HG02798 (cell line): ENCODE measurements around the gene CXCR6.

Experiments
- ATAC-seq: cut with Tn5 transposase; IDR thresholded peaks from one replicate; pipeline ENCODE4 v1.9.1; 2021; ENCODE audit warnings: mild to moderate bottlenecking; ENCODE audit not compliant: unreplicated experiment, poor library complexity

CXCR6 gene

DNA sequence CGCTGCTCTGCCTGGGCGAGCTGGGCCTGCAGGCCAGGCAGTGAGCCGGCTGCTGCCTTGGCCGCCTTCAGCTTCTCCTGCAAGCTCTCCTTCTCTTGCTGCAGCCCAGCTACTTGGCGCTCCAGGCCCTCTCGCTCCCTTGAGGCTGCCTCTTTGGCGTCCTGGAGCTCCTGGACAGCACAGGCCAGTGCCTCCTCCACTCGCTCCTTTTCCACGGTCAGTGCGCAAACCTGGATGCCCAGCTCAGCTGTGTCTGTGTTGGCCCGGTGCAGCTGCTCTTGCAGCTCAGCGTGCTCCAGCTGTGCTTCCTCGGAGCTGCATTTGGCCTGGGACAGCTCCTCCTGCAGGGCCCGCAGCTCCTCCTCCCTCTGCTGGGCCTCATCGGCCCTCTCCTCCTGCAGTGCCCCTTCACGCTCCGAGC lies 23.1 kb downstream of the CXCR6 start:
- no peak for ATAC-seq

DNA sequence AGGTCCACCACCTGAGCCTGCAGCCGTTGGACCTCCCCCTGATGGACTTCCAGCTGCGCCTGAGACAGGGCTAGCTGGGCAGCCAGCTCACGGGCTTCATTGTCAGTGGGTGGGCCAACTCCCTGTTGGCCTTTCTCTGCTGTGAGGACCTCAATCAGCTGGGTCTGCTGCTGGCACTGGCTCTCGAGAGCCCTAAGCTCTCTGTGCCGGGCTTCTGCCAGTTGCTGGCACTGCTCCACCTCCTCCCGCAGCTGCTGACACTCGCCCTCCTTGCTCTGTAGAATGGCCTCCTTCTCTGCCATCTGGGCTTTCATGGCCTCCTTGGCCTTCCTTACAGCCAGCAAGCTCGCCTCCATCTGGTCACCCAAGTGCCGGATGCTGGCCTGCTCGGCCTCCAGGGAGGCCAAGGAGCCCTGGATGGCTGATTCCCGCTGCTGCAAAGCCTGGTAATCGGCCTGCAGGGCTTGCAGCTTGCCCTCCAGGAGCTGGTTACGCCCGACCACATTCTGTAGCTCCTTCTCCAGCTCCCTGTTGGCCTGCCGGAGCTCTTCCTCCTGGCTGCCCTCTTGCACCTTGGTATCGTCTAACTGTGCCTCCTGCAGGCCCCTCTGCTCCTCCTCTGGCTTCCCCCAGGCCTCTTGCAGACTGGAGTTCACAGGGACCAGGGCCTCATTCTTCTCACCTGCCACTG lies 23.8 kb downstream of the CXCR6 start:
- ATAC-seq: no peak

DNA sequence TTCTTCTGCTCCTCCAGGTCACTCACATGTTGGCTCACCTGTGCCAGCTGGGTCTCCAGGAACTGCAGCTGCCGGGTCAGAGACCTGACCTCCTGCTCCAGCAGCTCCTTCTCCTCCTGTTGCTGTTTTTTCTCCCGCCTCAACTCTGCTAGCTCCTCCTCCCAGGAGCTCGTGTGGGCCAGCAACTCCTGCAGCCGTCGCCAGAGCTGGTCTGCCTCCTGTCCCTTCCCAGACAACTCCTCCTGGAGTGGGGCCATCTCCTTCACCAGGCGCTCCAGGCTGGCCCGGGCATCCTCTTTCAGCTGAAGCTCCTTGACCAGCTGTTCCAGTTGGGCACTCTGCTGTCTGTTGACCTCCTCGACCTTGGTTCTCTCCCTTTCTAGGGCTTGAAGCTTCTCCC lies 24.5 kb downstream of the CXCR6 start:
- no peak for ATAC-seq

DNA sequence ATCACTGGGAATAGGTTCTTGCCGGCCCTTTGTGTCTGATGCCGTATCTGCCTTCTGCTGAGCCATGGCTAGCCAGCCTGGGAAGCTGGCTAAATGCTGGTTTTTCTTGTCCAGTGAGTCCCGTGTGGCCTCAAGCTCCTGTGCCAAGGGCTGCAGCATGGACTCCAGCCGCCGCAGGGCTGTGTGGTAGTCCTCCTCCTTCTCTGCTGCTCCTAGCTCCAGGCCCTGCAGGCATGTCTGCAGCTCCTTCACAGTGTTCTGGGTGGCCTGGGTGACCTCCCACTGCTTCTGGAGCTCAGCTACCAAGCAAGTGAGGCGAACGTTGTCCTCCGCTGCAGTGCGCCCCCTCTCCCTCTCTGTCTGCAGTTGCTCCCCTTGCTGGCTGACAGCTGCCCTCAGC lies 24.9 kb downstream of the CXCR6 start:
- no peak for ATAC-seq

DNA sequence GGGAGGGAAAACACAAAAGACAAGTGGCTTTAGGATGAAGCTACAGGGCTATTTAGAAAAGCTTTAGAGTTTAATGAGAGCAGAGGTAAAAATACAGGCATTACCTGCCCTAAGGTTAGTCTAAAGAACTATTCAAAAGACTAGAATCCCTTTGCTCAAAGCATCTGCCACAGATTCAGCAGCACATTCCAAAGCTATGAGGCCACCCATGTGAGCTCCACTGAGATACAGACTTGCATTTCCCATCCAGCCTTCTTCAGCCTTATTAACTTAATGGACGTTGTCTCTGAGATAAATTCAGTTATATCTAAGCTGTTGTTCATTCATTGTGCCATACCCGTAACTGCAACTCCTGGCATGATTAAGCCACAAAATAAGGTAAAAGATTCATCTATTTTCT lies 25.4 kb downstream of the CXCR6 start:
- ATAC-seq: no peak

DNA sequence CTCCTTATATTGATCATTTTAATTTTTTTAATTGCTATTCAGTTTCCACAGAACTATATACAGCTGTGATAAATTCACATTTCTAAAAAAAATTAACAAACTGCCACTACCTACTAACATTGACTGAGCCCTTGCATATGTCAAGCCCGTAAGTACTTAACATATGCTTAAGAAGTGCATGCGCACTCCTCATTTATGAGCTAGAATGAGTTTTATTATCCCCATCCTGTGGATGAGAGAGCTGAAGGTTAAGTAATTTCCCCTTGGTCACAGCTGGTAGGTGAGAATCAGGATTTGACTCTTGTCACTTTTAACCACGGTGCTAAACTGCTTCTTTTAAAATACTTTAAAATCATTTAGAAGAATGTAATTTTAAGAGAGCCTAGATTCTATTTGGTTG lies 25.9 kb downstream of the CXCR6 start:
- no peak for ATAC-seq

DNA sequence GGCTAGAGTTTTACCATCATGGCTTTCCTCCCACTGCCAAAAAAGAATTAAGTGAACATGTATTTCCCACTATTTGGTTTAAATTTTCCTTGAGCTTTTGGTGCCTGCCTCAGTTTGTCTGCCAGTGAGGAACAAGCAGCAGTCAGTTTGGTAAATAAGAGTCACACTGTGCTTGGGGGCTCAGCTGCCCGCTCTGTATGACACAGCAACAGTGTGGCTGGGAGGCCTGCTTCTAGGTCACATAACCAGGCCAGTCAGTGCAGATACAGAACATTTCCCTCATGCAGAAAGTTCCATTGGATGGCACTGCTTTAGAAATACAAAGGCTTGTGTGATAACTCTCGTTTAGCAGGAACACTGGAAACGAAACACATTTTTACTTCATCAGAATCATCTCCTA lies 26.7 kb downstream of the CXCR6 start:
- no peak for ATAC-seq

DNA sequence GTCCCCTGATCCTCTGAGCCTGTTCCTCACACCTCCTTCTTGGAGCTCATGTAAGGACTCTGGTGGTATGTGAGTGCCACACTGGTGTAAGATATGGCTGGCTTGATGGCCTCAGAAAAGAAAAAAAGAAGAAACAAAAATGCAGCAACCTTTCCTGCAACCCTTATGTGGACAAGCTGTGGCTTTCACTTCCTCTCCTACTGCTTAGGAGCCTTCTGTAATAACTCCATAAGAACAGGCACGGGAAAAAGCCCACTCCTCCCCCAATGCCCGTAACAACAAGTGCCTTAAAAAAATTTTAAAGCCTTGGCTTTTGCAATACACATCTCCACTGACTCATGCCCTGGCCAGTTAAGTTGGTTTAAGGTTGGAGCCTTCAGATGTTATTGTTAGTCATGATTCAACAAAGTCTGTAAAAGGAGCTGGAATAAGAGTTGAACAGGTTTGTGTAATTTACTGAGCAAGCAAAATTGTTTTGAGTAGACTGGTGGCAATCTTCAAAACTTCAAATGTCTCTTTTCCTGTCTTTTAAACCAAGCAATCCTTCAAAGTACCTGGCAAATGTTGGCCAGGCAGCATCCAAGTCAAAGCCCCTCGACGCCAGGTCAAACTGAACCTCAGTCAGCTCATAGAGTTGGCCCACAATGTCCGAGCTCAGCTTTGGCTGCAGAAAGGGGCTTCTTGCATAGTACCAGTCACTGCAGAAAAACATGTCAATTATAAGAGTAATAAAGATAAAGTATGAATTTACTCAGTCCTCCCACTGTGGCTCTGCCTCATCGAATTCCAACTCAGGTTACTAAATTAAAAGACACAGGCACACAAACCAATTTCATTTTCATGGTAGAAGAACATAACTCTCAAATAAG lies 29.5 kb downstream of the CXCR6 start:
- no peak for ATAC-seq

DNA sequence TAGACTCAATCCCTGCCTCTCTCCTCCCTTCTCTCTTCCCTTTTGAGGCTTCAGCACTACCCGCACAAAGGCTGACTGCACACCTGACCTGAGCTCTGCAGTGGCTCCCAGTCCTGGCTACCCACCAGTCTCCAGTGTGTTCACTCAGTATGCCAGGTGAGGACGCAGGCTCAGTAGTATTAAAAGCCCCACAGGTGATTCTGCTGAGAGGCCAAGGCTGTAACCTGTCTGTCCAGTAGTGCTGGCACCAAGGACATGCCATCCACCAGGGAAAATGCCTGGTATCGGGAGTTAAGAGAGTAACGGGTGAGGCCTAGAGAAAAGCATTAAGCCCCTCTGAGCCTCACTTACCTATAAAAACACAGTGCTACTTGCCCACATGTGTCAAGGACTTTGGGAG lies 31.4 kb downstream of the CXCR6 start:
- ATAC-seq: no peak

DNA sequence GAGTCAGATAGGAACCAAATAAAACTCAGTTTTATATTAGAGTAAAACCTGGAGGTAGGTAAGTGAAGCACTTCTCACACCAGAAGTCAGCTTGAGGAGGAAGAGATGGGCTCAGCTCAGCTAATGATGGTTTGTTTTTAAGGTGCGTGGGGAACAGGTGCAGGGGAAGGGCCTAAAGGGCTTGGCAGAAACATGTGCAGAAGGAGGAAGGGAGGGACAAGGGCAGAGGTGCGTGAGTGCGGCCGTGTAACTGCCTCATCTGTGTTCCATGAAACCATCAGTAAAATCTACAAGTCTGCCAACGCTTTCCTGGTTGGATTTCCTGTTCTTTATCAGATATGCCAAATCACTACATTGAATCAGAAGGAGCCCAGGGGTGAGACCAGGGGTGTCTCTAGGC lies 32.4 kb downstream of the CXCR6 start:
- no peak for ATAC-seq

DNA sequence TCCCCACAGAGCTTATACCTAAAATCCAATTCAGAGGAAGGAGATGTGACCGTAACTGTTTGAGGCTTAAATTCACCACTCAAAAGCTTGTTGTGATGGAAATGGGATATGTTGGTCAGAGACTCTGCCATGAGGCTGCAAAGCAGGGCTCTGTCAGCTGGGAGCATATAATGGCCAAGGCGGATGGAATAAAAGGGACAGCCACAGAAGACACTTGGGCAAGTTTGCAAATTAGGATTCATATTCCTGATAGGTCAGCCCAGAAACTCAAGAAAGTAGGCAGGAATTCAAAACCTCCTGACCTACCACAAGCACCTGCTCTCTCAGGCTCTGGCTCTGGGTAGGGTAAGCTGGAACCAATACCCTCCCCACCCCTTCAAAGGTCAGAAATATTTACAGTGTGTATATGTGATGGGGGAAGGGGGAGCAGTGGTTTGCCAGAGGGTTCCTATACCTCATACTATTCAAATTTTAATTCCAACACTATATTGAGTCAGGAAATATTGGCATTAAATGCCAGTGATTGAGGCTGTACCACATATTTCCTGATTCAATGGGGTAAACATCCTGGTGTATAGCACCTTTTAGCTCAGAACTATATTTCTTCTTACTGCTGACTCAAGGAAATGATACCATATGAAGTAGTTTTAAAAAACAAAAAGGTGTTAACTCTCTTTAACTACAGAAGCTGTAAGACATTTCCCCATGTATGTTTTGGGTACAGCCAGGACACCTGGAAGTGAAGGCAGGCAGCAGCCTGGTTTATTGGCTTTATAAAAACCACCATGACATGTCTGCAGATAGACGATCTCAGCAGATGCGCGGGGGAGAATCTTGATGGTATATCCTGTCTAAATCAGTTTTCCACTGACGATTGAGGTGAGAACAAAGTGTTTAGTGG lies 33.2 kb downstream of the CXCR6 start:
- ATAC-seq: no peak

DNA sequence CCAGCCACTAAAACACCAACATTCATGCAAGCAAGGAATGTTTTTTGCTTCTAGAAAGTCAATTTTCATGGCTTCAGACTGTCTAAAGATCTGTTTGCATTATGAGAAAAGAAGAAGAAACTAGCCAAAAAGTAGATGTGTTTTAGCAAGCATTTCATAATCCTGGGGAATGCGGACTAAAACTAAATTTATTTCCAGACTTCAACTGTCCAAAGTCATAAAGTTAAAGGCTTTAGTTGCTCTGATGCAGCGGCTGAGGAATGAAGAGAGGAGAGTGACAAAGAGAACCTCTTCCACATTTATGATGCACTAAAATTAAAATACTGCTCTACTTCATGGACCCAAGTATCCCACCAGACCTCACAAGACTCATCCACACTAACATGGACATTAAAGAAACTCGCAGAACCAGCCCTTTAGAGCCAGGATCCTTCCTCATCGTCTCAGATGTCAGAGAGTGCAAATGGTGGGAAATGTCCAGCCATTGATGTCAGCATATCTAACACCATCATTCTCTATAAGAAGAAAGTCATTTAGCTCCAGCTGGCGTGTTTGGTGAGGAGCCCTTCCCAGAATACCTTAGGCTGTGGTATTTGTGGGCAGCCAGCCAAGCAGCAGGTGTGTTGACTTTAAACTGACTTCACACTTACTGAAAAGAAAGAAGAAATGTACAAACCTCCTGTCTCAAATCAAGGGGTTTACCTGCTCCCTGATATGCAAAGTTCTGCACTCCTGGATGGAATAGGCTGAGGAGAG lies 34.9 kb downstream of the CXCR6 start:
- no peak for ATAC-seq

DNA sequence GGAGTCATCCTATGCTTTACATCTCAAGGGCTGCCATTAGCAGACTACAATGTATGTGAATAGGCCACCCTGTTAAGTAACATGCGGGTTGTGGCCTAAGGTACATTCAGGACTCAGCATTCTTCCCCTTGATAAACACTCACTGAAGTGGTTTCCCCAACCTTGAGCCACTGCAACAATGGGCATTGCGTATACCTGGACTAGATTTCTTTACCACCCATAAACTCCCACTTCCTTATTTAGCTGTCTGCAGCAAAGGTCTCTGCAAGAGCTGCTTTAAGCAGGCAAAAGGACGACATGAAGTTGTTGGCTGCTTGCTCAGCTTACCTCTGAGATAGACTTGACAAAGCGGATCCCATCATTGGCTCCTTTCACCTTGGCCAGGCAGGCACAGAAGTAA lies 36.1 kb downstream of the CXCR6 start:
- no peak for ATAC-seq

DNA sequence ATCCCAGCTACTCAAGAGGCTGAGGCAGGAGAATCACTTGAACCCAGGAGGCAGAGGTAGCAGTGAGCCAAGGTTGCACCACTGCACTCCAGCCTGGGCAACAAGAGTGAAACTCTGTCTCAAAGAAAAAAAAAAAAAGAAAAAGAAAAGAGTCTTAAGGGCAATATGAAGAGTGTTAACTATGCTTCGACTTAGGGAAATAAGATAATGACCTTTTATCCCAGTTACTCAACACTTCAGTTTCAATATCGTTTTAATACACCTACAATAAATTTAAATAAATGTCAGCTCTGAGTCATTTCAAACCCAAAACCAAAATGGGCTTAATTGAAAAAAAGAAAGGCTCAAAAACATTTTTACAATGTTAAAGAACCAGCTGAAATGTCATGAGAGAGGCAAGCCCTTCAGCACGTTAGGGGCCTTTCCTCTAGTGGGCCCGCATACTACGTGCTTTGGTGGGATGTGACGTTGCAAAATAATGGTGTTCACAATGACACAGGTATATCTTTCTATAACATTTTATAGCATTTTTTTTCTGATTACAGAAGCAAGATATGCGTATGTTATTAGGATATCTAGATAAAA lies 37.1 kb downstream of the CXCR6 start:
- no peak for ATAC-seq

DNA sequence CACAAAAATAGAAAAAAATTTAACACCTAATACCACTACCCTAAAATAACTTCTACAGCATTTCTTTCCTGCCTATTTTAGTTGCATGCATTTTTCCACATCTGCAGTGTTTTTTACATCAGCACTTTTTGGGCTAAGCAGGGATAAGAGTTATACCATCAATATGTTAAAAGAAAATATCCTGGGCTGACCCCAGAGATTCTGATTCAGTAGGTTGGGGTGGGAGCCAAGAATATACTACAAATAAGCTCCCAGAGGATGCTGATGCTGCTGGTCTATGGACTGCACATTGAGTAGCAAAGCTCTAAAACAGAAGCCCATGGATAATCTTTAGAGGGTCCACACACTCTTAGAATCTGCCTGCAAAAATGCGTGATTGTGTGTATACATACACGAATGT lies 37.6 kb downstream of the CXCR6 start:
- ATAC-seq: no peak

DNA sequence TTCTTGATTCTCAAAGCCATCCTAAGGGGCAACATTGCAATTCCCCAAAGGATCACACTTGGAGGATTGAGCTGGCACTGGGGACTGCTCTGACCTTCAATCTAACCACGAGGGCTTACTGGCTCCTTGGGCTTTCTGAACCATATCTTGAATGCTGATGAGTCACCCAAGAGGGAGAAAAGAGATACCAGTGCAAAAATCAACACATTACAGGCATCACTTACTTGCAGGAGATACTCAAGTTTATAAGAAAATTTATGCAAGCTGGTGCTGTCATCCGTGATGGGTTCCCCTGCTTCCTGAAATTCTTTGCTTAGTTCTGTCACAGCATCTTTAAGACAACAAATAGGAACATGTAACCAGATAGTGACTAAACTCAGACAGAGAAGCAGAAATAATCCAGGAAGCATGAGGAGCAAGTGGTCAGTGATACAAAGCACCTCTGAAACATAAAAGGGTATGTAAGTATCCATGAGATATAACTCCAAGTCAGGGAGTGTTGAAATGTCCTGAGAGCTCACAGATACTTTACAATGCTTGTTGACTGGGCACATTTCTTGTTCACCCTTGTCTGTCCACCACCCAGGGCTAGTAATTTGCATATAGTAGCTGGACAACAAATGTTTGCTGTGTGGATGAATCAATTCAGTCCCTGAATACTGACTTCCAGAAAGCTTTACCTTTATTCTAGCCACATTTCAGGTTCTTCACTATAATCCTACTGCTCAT lies 38.2 kb downstream of the CXCR6 start:
- ATAC-seq: no peak

DNA sequence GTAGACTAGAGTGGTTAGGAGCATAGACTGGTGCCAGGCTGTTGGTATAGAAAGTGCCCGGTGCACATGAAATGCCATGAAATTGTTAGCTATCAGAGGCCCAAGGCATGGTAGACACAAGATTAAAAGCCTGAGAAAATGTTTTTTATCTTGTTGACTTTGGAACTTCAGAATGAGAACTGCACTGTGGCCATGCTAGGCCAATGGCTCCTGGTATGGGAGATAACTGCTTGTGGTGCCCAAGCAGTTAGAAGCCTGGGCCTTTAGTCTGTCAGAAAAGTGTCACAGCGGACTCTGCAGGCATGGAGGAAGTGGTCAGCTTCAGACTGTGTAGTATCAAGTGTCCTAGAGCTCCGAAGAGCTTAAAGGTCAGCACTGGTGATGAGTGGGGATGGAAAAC lies 40.5 kb downstream of the CXCR6 start:
- ATAC-seq: no peak

DNA sequence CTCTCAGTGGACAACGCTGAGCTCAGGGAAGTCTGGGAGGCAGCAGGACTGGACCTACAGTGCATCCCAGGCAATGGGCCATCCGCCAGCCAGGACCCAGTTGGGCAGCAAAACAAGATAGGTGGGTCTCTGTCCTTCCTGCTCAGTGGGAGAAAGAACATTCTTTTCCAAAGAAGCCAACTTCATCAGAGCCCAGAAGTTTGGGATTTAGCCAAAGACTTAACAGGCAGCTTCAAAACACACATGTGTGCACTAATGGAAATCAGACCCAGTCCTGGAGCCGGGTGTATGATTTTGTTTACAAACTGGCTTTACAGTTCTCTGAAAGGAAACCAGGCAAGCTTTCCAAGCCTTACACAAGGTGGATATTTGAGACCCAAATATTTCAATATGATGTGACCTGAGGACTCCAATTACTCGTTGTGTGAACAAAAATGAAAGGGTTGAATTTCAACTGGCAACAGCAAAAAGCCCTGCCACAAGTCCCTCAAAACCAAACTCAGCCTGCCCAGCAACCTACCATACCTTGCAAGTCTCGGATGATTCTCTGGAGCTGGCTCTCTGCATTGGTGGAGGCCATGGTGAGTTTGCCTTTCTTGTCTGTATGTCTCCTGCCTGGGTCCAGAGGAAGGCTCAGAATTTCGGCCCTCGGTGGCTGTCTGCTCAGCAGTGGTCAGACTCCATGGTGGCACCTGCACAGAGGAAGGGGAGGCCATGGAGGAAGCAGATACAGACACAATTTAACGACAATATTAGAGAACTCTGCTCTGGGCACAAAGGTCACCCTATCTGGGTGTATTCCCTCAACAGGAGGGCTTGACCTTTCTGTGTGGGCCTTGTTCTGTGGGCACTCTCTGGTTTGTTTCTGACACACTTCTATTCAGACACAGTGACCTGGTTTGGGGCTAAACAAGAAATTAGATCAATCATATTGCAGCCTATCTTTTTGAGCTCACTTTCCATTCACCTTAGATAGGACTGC lies 41.4 kb downstream of the CXCR6 start:
- no peak for ATAC-seq
